H1 (cell line): Measurements from ENCODE around the gene CYP2W1. TPM values are rescaled to one million over a fixed set of nuclear protein-coding genes. Genes with fewer than 3 reads are reported as not detected.

Experiments used
- ATF2 ChIP-seq: IDR thresholded peaks from 2 replicates; pipeline ENCODE4 v1.6.1; 2012; ENCODE audit warnings: low read length, inconsistent platforms
- CHD7 ChIP-seq: fragments of 300-600 bp; sonication (generic); IDR thresholded peaks from 2 replicates; pipeline ENCODE4 v1.7.1; 2012; ENCODE audit warnings: low read length, moderate library complexity, mild to moderate bottlenecking, inconsistent platforms; ENCODE audit not compliant: insufficient replicate concordance
- POLR2A ChIP-seq, 2 experiments: IDR thresholded peaks; 1 replicate in 1 of 2; 2 replicates in 1 of 2; pipeline ENCODE4 v1.6.1; 2011; ENCODE audit warnings: low read depth in 2 of 2, low read length in 2 of 2, mild to moderate bottlenecking in 2 of 2; ENCODE audit errors: control extremely low read depth in 1 of 2
- RBBP5 ChIP-seq: IDR thresholded peaks from 2 replicates; pipeline ENCODE4 v1.7.1; 2012; ENCODE audit warnings: low read depth, mild to moderate bottlenecking, inconsistent platforms, low read length, moderate library complexity, borderline replicate concordance
- SP4 ChIP-seq: IDR thresholded peaks from 2 replicates; pipeline ENCODE4 v1.6.1; 2012; ENCODE audit warnings: low read length, inconsistent platforms
- TBP ChIP-seq: IDR thresholded peaks from 2 replicates; pipeline ENCODE4 v1.6.1; 2011; ENCODE audit warnings: low read depth, low read length, improper control_type of control experiment
- TCF12 ChIP-seq: IDR thresholded peaks from 2 replicates; pipeline ENCODE4 v1.6.1; 2011; ENCODE audit warnings: low read depth, mild to moderate bottlenecking, low read length
- YY1 ChIP-seq: IDR thresholded peaks from 2 replicates; pipeline ENCODE4 v1.6.1; 2011; ENCODE audit warnings: low read depth, mild to moderate bottlenecking, low read length
- polyA plus RNA-seq, 7 experiments: library from polyadenylated mRNA; depleted of rRNA in 3 of 7; stranded (reverse) in 5 of 7; unstranded in 2 of 7; fragments of >200 nt in 5 of 7; fragments of 200-250 nt in 2 of 7; gene quantifications; 1 replicate in 5 of 7; 2 replicates in 1 of 7; 4 replicates in 1 of 7; pipeline versions ENCODE4 v1.2.1 to v1.2.3, GENCODE V29; 2011 to 2013; ENCODE audit warnings: missing spikeins in 2 of 7, mixed read lengths in 2 of 7
- total RNA-seq: library from RNA; stranded (reverse); fragmentation: NEBNext Ultra II Directional; extraction: Animal tissue kit (Norgen Biotek cat#: 25700); gene quantifications from 2 replicates; pipeline ENCODE4 v1.2.1, GENCODE V29; 2021

The CYP2W1 gene
- total and polyA plus RNA-seq, 2 of the 8 experiments (the other 6 are each of a cell fraction or from before 2014, with no cell fraction given) = not detected

GRCh38 chr7:974820-975681 lies 7.9 kb upstream of the CYP2W1 start, which contains the start of gene COX19 (continued):
- no peak for TF ChIP-seq CHD7
- TF ChIP-seq RBBP5 = peak; percentile 96; the same call in 1 of the 2 replicates
- peak; percentile 92 for TF ChIP-seq YY1
- TF ChIP-seq ATF2 = 0 out of 2 replicates have a peak, but pooled peaks have one; percentile 47
- TF ChIP-seq TBP = peak; percentile 20; the same call in 1 of the 2 replicates
- 0 out of 2 replicates have a peak, but pooled peaks have one; percentile 2 for TF ChIP-seq TCF12
- 0 out of 2 replicates have a peak, but pooled peaks have one; percentile 74 for TF ChIP-seq SP4
- TF ChIP-seq POLR2A (IDR thresholded peaks at IDR 0.05; ENCODE audit: control extremely low read depth in 1 of 2, low read depth in 2 of 2, low read length in 2 of 2) = peak in 1 of 2 experiments; percentile 89; a peak in 2 of 3 replicates
